HEK293 (cell line): ENCODE results near the gene ADRA2C.

ENCODE experiments used
- KLF8 ChIP-seq: fragments of 450-650 bp; formaldehyde crosslinking; IDR thresholded peaks from 2 replicates; pipeline ENCODE4 v1.5.1; 2016; ENCODE audit warnings: missing biosample characterization, missing genetic modification characterization
- TCF7L2 ChIP-seq: IDR thresholded peaks from 2 replicates; pipeline ENCODE4 v1.6.1; 2011; ENCODE audit warnings: low read depth, mild to moderate bottlenecking, inconsistent platforms, low read length, moderate library complexity, borderline replicate concordance
- ZBTB8A ChIP-seq: fragments of 450-650 bp; formaldehyde crosslinking; IDR thresholded peaks from 2 replicates; pipeline ENCODE4 v1.5.1; 2016; ENCODE audit warnings: missing biosample characterization, missing genetic modification characterization
- ZFP37 ChIP-seq: fragments of 450-650 bp; formaldehyde crosslinking; IDR thresholded peaks from 2 replicates; pipeline ENCODE4 v1.5.1; 2016; ENCODE audit warnings: missing biosample characterization, missing genetic modification characterization
- ZNF274 ChIP-seq, 2 experiments: fragments of 200-500 bp in 1 of 2; fragments of 450-650 bp in 1 of 2; sonication (Bioruptor generic) in 1 of 2; formaldehyde crosslinking in 1 of 2; IDR thresholded peaks; 2 replicates each; pipeline versions ENCODE4 v1.5.1 to v1.6.1; 2014 to 2016; ENCODE audit warnings: borderline replicate concordance in 1 of 2, inconsistent platforms in 1 of 2, low read length in 1 of 2, missing biosample characterization in 1 of 2, missing genetic modification characterization in 1 of 2
- ZNF335 ChIP-seq: fragments of 450-650 bp; formaldehyde crosslinking; conservative IDR thresholded peaks from 2 replicates; pipeline ENCODE4 v1.5.1; 2016; ENCODE audit warnings: missing biosample characterization, missing genetic modification characterization
- ZNF48 ChIP-seq: fragments of 450-650 bp; formaldehyde crosslinking; IDR thresholded peaks from 2 replicates; pipeline ENCODE4 v1.5.1; 2016; ENCODE audit warnings: missing biosample characterization, missing genetic modification characterization
- ZNF558 ChIP-seq: fragments of 450-650 bp; formaldehyde crosslinking; IDR thresholded peaks from 2 replicates; pipeline ENCODE4 v1.5.1; 2016; ENCODE audit warnings: missing biosample characterization, missing genetic modification characterization
- ZNF768 ChIP-seq: fragments of 450-650 bp; formaldehyde crosslinking; IDR thresholded peaks from 2 replicates; pipeline ENCODE4 v1.5.1; 2018; ENCODE audit warnings: missing biosample characterization, mild to moderate bottlenecking, missing genetic modification characterization
- TF ChIP-seq, protein P1 (sequence below): fragments of 450-650 bp; formaldehyde crosslinking; IDR thresholded peaks from 2 replicates; pipeline ENCODE4 v1.5.1; 2016; ENCODE audit warnings: missing biosample characterization, missing genetic modification characterization
- TF ChIP-seq, protein P2 (sequence below): fragments of 450-650 bp; formaldehyde crosslinking; IDR thresholded peaks from 2 replicates; pipeline ENCODE4 v1.5.1; 2016; ENCODE audit warnings: missing biosample characterization, missing genetic modification characterization, low read depth

DNA sequence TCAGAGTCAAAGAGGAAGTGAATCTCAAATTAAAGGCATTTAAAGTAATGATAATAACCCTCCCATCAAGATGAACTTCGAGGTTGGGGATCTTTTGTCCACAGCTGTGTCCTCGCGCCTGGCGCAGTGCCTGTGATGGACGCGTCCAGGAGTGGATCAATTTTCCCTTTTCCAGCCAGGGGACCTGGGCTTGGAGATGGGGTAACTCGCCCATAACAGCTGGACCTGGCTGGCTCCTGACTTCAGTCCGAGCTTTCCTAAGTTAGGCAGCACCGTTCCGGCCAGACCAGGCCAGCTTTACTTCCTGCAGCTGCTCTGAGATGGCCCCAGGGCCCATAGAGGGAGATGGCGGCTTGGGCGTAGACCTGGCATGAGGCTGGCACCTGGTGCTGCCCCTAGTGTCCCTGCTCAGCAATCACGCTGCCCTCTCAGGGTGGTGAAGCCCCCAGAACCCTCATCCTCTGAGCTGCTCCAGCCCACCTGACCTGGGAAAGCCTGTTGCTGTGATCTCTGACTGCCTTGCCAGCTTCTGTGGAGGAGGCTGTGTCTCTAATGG is 23.9 kb downstream of the ADRA2C start:
- TF ChIP-seq, protein P1, sequence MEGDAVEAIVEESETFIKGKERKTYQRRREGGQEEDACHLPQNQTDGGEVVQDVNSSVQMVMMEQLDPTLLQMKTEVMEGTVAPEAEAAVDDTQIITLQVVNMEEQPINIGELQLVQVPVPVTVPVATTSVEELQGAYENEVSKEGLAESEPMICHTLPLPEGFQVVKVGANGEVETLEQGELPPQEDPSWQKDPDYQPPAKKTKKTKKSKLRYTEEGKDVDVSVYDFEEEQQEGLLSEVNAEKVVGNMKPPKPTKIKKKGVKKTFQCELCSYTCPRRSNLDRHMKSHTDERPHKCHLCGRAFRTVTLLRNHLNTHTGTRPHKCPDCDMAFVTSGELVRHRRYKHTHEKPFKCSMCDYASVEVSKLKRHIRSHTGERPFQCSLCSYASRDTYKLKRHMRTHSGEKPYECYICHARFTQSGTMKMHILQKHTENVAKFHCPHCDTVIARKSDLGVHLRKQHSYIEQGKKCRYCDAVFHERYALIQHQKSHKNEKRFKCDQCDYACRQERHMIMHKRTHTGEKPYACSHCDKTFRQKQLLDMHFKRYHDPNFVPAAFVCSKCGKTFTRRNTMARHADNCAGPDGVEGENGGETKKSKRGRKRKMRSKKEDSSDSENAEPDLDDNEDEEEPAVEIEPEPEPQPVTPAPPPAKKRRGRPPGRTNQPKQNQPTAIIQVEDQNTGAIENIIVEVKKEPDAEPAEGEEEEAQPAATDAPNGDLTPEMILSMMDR (tag by site-specific recombination) = no peak
- TF ChIP-seq KLF8 (tag by site-specific recombination) = no peak
- no peak for TF ChIP-seq ZBTB8A (tag by site-specific recombination)
- no peak for TF ChIP-seq ZFP37 (tag by site-specific recombination)
- no peak for TF ChIP-seq ZNF768 (tag by site-specific recombination)
- TF ChIP-seq ZNF558 = no peak
- no peak for TF ChIP-seq ZNF48 (tag by site-specific recombination)
- TF ChIP-seq ZNF274 (IDR thresholded peaks at IDR 0.05; ENCODE audit: low read length) = no peak
- TF ChIP-seq ZNF274 (tag by site-specific recombination; IDR thresholded peaks at IDR 0.05; ENCODE audit: borderline replicate concordance) = no peak
- TF ChIP-seq, protein P2, sequence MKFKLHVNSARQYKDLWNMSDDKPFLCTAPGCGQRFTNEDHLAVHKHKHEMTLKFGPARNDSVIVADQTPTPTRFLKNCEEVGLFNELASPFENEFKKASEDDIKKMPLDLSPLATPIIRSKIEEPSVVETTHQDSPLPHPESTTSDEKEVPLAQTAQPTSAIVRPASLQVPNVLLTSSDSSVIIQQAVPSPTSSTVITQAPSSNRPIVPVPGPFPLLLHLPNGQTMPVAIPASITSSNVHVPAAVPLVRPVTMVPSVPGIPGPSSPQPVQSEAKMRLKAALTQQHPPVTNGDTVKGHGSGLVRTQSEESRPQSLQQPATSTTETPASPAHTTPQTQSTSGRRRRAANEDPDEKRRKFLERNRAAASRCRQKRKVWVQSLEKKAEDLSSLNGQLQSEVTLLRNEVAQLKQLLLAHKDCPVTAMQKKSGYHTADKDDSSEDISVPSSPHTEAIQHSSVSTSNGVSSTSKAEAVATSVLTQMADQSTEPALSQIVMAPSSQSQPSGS (tag by site-specific recombination) = no peak
- TF ChIP-seq ZNF335 = no peak
- no peak for TF ChIP-seq TCF7L2
